IPS-20b (cell line): ENCODE measurements around the gene DPP7.
A peak's percentile ranks its signal among the peaks of the same experiment; 100 is the strongest.
"Not testable (repeated sequence)": the region's sequence is repeated elsewhere in the genome, so short reads cannot be mapped to it uniquely, and the experiment has no call there.

Source experiments
- H3K27ac ChIP-seq: one replicate; pipeline ENCODE4 v1.5.1; 2013; ENCODE audit warnings: low read length
- H3K27me3 ChIP-seq: 2 replicates; pipeline ENCODE4 v1.6.1; 2013; ENCODE audit warnings: mild to moderate bottlenecking, low read length, inconsistent platforms; ENCODE audit not compliant: insufficient read depth
- H3K36me3 ChIP-seq: 2 replicates; pipeline ENCODE4 v1.6.1; 2013; ENCODE audit warnings: low read depth, mild to moderate bottlenecking, inconsistent platforms, low read length, moderate library complexity; ENCODE audit not compliant: insufficient read depth
- H3K4me1 ChIP-seq: 2 replicates; pipeline ENCODE4 v1.6.1; 2013; ENCODE audit warnings: mild to moderate bottlenecking, control low read depth, inconsistent platforms, low read length, moderate library complexity; ENCODE audit not compliant: insufficient read depth
- H3K4me3 ChIP-seq: 2 replicates; pipeline ENCODE4 v1.5.1; 2013; ENCODE audit warnings: mild to moderate bottlenecking, low read length, inconsistent platforms
- H3K9ac ChIP-seq: 2 replicates; pipeline ENCODE4 v1.6.1; 2013; ENCODE audit warnings: low read depth, mild to moderate bottlenecking, inconsistent platforms, low read length, moderate library complexity
- H3K9me3 ChIP-seq: 2 replicates; pipeline ENCODE4 v1.6.1; 2013; ENCODE audit warnings: mild to moderate bottlenecking, low read depth, low read length, inconsistent platforms; ENCODE audit not compliant: insufficient read depth

Gene DPP7

GRCh38 chr9:137136881-137137607 is 22.5 kb upstream of the DPP7 start:
- Histone ChIP-seq H3K4me3 (no peak overlapping the region), H3K9me3 (no peaks in the 10 kb centered on the region), H3K9ac (no peak overlapping the region), H3K4me1 (no peaks in the 10 kb centered on the region), H3K27me3 (peaks cover 83% of the 10 kb centered on the region), H3K27ac (no peak overlapping the region), H3K36me3 (no peaks in the 10 kb centered on the region)

- Histone ChIP-seq H3K27me3 (peaks cover 81% of the 10 kb centered on the region), H3K9me3 (no peaks in the 10 kb centered on the region), H3K4me1 (no peaks in the 10 kb centered on the region), H3K9ac (no peak overlapping the region), H3K4me3 (no peak overlapping the region), H3K27ac (no peak overlapping the region), H3K36me3 (no peaks in the 10 kb centered on the region)
These were observed 21.8 kb upstream of the DPP7 start for GRCh38 chr9:137136261-137136880.

- H3K4me1 ChIP-seq, H3K9ac ChIP-seq, H3K27ac ChIP-seq, H3K9me3 ChIP-seq, H3K36me3 ChIP-seq, H3K4me3 ChIP-seq: not testable (repeated sequence)
- peaks cover 79% of the 10 kb centered on the region for H3K27me3 ChIP-seq
These were observed 20.6 kb upstream of the DPP7 start for GRCh38 chr9:137135154-137135553.

GRCh38 chr9:137134191-137134590 is 19.7 kb upstream of the DPP7 start:
- Histone ChIP-seq H3K27me3 (peaks cover 70% of the 10 kb centered on the region), H3K4me1 (no peaks in the 10 kb centered on the region)

GRCh38 chr9:137130176-137130755 is 15.7 kb upstream of the DPP7 start:
- H3K36me3 ChIP-seq: no peaks in the 10 kb centered on the region

More at GRCh38 chr9:137134191-137134590, 19.7 kb upstream of the DPP7 start:
- Histone ChIP-seq H3K9ac (no peak overlapping the region), H3K4me3 (no peak overlapping the region), H3K36me3 (no peaks in the 10 kb centered on the region), H3K27ac (no peak overlapping the region), H3K9me3 (no peaks in the 10 kb centered on the region)

GRCh38 chr9:137129456-137130175 is 15.1 kb upstream of the DPP7 start:
- Histone ChIP-seq H3K9ac (peak overlapping the region; percentile 89), H3K4me1 (peaks cover 6% of the 10 kb centered on the region; the same call in 1 of the 2 replicates), H3K27ac (no peak overlapping the region), H3K36me3 (no peaks in the 10 kb centered on the region), H3K9me3 (no peaks in the 10 kb centered on the region), H3K27me3 (peaks cover 39% of the 10 kb centered on the region), H3K4me3 (peak overlapping the region; percentile 90)

More at GRCh38 chr9:137130176-137130755, 15.7 kb upstream of the DPP7 start:
- Histone ChIP-seq H3K9me3 (no peaks in the 10 kb centered on the region), H3K4me3 (peak overlapping the region; percentile 90), H3K9ac (peak overlapping the region; percentile 89; the same call in 1 of the 2 replicates), H3K4me1 (peaks cover 6% of the 10 kb centered on the region; the same call in 1 of the 2 replicates), H3K27ac (no peak overlapping the region), H3K27me3 (peaks cover 43% of the 10 kb centered on the region)

- H3K4me1 ChIP-seq: peaks cover 6% of the 10 kb centered on the region; the same call in 1 of the 2 replicates
- peak overlapping the region; percentile 90 for H3K4me3 ChIP-seq
- H3K27ac ChIP-seq: no peak overlapping the region
These were observed 14.4 kb upstream of the DPP7 start for GRCh38 chr9:137128862-137129455.

GRCh38 chr9:137128158-137128861 is 13.8 kb upstream of the DPP7 start:
- peaks cover 6% of the 10 kb centered on the region; the same call in 1 of the 2 replicates for H3K4me1 ChIP-seq
- H3K9me3 ChIP-seq: no peaks in the 10 kb centered on the region
- H3K27me3 ChIP-seq: peaks cover 33% of the 10 kb centered on the region
- no peak overlapping the region for H3K27ac ChIP-seq
- H3K36me3 ChIP-seq: no peaks in the 10 kb centered on the region
- peak overlapping the region; percentile 89; the same call in 1 of the 2 replicates for H3K9ac ChIP-seq
- H3K4me3 ChIP-seq: peak overlapping the region; percentile 90

More at GRCh38 chr9:137128862-137129455, 14.4 kb upstream of the DPP7 start:
- no peaks in the 10 kb centered on the region for H3K9me3 ChIP-seq
- H3K27me3 ChIP-seq: peaks cover 38% of the 10 kb centered on the region
- no peaks in the 10 kb centered on the region for H3K36me3 ChIP-seq
- H3K9ac ChIP-seq: peak overlapping the region; percentile 89

- peaks cover 6% of the 10 kb centered on the region; the same call in 1 of the 2 replicates for H3K4me1 ChIP-seq
- H3K9ac ChIP-seq: no peak overlapping the region
- no peak overlapping the region for H3K27ac ChIP-seq
These were observed 13.0 kb upstream of the DPP7 start for GRCh38 chr9:137127301-137128157.

GRCh38 chr9:137126786-137127185 is 12.3 kb upstream of the DPP7 start:
- Histone ChIP-seq H3K27ac (no peak overlapping the region), H3K4me3 (no peak overlapping the region), H3K9ac (no peak overlapping the region), H3K27me3 (peaks cover 22% of the 10 kb centered on the region), H3K4me1 (peaks cover 6% of the 10 kb centered on the region; the same call in 1 of the 2 replicates), H3K9me3 (no peaks in the 10 kb centered on the region), H3K36me3 (no peaks in the 10 kb centered on the region)

More at GRCh38 chr9:137127301-137128157, 13.0 kb upstream of the DPP7 start:
- Histone ChIP-seq H3K27me3 (peaks cover 27% of the 10 kb centered on the region), H3K4me3 (no peak overlapping the region), H3K9me3 (no peaks in the 10 kb centered on the region), H3K36me3 (no peaks in the 10 kb centered on the region)
